ENCODE results near the gene DBP.

DNA sequence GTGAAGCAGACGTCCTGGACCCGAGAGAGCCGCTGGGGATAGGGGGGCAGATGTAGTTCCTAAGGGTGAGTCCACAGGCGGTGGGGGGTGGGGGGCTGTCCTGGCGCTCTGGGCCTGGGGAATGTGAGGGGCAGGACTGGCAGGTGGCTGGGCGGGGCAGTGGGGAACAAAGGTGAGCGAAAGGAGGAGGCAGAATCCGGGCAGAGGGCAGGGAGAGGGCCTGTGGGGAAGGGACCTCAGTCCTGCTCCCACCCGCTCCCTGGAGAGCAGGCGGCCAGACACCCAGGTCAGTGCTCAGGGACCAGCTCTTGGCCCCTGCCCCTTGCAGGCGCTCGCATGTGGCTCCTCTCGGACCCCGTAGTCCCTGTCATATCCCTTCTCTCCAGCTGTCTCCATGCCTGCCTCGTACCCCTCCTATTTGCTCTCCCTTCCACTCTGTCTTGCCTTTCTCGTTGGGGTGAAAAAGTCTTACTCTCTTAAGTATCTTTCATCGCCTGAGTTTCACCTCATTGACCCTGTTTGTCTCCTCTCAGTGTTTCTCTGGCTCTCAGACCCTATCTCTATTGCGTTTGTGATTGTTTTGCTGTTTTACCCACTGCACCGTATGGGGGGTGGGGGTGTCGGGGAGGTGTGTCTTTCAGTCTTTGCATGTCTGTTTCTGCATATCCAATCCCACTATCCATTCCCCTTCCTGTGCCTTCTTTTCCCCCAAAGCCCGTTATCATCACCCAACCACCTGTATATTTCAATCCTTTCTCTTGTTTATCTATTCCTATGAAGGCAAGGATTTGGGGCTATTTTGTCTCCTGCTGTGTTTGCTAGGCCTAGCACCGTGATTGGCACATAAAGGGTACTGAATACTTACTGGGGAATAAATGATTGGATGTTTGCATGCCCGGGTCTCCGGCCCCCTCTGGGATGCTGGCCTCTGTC, 12.1 kb downstream of the DBP start:
- TF ChIP-seq, protein P1, sequence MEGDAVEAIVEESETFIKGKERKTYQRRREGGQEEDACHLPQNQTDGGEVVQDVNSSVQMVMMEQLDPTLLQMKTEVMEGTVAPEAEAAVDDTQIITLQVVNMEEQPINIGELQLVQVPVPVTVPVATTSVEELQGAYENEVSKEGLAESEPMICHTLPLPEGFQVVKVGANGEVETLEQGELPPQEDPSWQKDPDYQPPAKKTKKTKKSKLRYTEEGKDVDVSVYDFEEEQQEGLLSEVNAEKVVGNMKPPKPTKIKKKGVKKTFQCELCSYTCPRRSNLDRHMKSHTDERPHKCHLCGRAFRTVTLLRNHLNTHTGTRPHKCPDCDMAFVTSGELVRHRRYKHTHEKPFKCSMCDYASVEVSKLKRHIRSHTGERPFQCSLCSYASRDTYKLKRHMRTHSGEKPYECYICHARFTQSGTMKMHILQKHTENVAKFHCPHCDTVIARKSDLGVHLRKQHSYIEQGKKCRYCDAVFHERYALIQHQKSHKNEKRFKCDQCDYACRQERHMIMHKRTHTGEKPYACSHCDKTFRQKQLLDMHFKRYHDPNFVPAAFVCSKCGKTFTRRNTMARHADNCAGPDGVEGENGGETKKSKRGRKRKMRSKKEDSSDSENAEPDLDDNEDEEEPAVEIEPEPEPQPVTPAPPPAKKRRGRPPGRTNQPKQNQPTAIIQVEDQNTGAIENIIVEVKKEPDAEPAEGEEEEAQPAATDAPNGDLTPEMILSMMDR (IDR thresholded peaks at IDR 0.05): no peak
- TF ChIP-seq POLR2A (IDR thresholded peaks at IDR 0.05): no peak
